Vagina (tissue), 2 donors: Measurements from ENCODE around the gene CDC14B.

Experiments
- POLR2A ChIP-seq, 2 donors: fragments of 450-650 bp; IDR thresholded peaks; one replicate each; pipeline ENCODE4 v1.6.1; 2017; ENCODE audit warnings: antibody characterized with exemption in 2 of 2, mild to moderate bottlenecking in 2 of 2, moderate library complexity in 2 of 2
- POLR2AphosphoS5 ChIP-seq, 2 donors: sonication (generic); formaldehyde crosslinking; IDR thresholded peaks; one replicate each; pipeline ENCODE4 v1.9.0; 2017; ENCODE audit warnings: antibody characterized with exemption in 2 of 2, mild to moderate bottlenecking in 2 of 2, low read depth in 1 of 2; ENCODE audit not compliant: insufficient read depth in 1 of 2
- TF ChIP-seq, protein P1 (sequence below), 3 experiments: fragments of 450-650 bp in 2 of 3; fragments of 200-600 bp in 1 of 3; sonication (generic) in 1 of 3; IDR thresholded peaks; one replicate each; pipeline ENCODE4 v1.5.1; 2017 to 2019; ENCODE audit warnings: antibody characterized with exemption in 3 of 3, mild to moderate bottlenecking in 2 of 3, moderate library complexity in 2 of 3

DNA sequence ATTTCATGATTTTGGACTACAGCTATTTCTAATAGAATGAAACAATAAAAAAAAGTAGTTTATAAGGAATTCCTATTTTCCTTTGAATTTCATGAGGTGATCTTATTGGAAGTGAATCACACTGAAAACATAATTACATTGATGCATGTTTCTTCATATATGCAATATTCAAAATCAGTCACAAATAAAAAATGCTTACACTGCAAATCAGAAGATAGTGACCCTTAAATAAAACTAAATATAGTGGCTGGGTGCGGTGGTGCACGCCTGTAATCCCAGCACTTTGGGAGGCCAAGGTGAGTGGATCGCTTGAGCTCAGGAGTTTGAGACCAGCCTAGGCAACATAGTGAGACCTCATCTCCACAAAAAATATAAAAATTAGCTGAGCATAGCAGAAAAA is 79.5 kb downstream of the CDC14B start:
- TF ChIP-seq POLR2A (IDR thresholded peaks at IDR 0.05) (no peak), POLR2AphosphoS5 (IDR thresholded peaks at IDR 0.05; ENCODE audit: insufficient read depth in 1 of 2, low read depth in 1 of 2) (no peak)
- TF ChIP-seq, protein P1, sequence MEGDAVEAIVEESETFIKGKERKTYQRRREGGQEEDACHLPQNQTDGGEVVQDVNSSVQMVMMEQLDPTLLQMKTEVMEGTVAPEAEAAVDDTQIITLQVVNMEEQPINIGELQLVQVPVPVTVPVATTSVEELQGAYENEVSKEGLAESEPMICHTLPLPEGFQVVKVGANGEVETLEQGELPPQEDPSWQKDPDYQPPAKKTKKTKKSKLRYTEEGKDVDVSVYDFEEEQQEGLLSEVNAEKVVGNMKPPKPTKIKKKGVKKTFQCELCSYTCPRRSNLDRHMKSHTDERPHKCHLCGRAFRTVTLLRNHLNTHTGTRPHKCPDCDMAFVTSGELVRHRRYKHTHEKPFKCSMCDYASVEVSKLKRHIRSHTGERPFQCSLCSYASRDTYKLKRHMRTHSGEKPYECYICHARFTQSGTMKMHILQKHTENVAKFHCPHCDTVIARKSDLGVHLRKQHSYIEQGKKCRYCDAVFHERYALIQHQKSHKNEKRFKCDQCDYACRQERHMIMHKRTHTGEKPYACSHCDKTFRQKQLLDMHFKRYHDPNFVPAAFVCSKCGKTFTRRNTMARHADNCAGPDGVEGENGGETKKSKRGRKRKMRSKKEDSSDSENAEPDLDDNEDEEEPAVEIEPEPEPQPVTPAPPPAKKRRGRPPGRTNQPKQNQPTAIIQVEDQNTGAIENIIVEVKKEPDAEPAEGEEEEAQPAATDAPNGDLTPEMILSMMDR (IDR thresholded peaks at IDR 0.05), result no peak
